Hepatocyte (in vitro differentiated cells): ENCODE data around the gene IRX2.

Experiments used
- EZH2 ChIP-seq: fragments of 200-600 bp; sonication (generic); IDR thresholded peaks from 2 replicates; pipeline ENCODE4 v1.6.1; 2016; ENCODE audit warnings: antibody characterized with exemption, mild to moderate bottlenecking, borderline replicate concordance
- EZH2phosphoT487 ChIP-seq: fragments of 200-600 bp; sonication (generic); IDR thresholded peaks from one replicate; pipeline ENCODE4 v1.6.1; 2018; ENCODE audit warnings: antibody characterized with exemption, mild to moderate bottlenecking, low read depth, moderate library complexity; ENCODE audit not compliant: unreplicated experiment, severe bottlenecking
- TF ChIP-seq, protein P1 (sequence below): fragments of 200-600 bp; sonication (generic); IDR thresholded peaks from 2 replicates; pipeline ENCODE4 v1.5.1; 2016; ENCODE audit warnings: antibody characterized with exemption, mild to moderate bottlenecking; ENCODE audit not compliant: poor library complexity

DNA sequence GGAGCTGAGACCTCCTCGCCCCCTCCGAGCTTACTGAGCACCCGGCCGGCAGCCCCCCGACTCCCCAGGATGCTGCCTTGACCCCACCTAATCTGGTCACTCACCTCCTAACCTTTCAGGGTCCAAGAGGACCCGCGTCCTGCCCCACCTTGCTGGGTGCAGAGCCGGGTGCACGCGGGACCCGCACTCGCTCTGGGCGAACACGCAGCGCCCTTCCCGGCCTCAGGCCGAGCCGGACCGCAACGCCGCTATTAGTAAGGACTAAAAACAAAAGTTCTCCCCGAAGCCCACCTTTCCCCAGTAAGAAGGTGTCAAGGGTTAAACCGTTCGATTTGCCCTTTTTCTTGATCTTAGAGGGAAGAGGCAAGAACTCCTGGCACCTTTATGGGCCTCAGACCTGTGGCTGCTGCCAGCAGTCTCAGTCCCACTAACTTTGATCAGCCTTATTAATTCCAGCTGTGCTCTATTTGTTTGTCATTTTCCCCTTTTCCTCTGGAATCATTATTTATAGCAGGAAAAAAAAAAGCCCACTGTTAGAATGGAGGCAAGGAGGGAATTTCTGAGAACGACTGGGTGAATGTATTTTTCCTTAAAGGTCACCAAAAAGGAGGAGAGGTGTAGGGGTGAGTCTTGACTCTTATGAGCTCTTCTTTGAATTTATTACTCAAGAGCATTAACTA lies 10.5 kb downstream of the IRX2 start:
- TF ChIP-seq, protein P1, sequence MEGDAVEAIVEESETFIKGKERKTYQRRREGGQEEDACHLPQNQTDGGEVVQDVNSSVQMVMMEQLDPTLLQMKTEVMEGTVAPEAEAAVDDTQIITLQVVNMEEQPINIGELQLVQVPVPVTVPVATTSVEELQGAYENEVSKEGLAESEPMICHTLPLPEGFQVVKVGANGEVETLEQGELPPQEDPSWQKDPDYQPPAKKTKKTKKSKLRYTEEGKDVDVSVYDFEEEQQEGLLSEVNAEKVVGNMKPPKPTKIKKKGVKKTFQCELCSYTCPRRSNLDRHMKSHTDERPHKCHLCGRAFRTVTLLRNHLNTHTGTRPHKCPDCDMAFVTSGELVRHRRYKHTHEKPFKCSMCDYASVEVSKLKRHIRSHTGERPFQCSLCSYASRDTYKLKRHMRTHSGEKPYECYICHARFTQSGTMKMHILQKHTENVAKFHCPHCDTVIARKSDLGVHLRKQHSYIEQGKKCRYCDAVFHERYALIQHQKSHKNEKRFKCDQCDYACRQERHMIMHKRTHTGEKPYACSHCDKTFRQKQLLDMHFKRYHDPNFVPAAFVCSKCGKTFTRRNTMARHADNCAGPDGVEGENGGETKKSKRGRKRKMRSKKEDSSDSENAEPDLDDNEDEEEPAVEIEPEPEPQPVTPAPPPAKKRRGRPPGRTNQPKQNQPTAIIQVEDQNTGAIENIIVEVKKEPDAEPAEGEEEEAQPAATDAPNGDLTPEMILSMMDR, result no peak
- TF ChIP-seq EZH2, result no peak
- TF ChIP-seq EZH2phosphoT487, result no peak
